Activated CD8-positive, alpha-beta T cell treated with anti-CD3 and anti-CD28 coated beads for 36 hours (primary cell): Measurements from ENCODE around the gene CFAP300. TPM values are rescaled to one million over a fixed set of nuclear protein-coding genes. Genes with fewer than 3 reads are reported as not detected.

Experiments
- ATAC-seq: fragments of 200-7000 bp; cut with Tn5 transposase; one replicate; pipeline ENCODE4 v1.10.0; 2021; ENCODE audit warnings: mild to moderate bottlenecking, moderate library complexity
- CTCF ChIA-PET: fragments of 350-600 bp; sonication (Branson Sonifier 250); formaldehyde crosslinking; loops from one replicate; lab custom pipeline; 2021; ENCODE audit warnings: antibody characterized with exemption; lab: Charles Lee
- POLR2A ChIA-PET: fragments of 350-600 bp; sonication (Branson Sonifier 250); formaldehyde crosslinking; loops from one replicate; lab custom pipeline; 2021; ENCODE audit warnings: antibody characterized with exemption; lab: Charles Lee
- DNase-seq: peaks from one replicate; pipeline ENCODE4 v3.0.0-alpha.2; 2020
- H3K27ac Mint-ChIP-seq: one replicate; pipeline ENCODE4 v1.8.0; 2021; ENCODE audit warnings: mild to moderate bottlenecking, mixed read lengths
- H3K27me3 Mint-ChIP-seq: one replicate; pipeline ENCODE4 v1.8.0; 2021; ENCODE audit warnings: mixed read lengths
- H3K36me3 Mint-ChIP-seq: one replicate; pipeline ENCODE4 v1.8.0; 2021; ENCODE audit warnings: low read depth, mixed read lengths
- H3K4me1 Mint-ChIP-seq: one replicate; pipeline ENCODE4 v1.8.0; 2021; ENCODE audit warnings: low read depth, mixed read lengths
- H3K4me3 Mint-ChIP-seq: one replicate; pipeline ENCODE4 v1.8.0; 2021; ENCODE audit warnings: mild to moderate bottlenecking, moderate library complexity, mixed read lengths
- H3K9me3 Mint-ChIP-seq: one replicate; pipeline ENCODE4 v1.8.0; 2021; ENCODE audit warnings: mixed read lengths
- intact Hi-C: fragments of 100-400 bp; cut with micrococcal nuclease; formaldehyde crosslinking; loops from one replicate; pipeline ENCODE4 v1.10.0; 2022
- total RNA-seq, 2 experiments: library from RNA; stranded (reverse); gene quantifications; one replicate each; pipeline ENCODE4 v1.2.3, GENCODE V29; 2021
- TF ChIP-seq, protein P1 (sequence below): fragments of 200-600 bp; IDR thresholded peaks from one replicate; pipeline ENCODE4 v1.8.0; 2022; ENCODE audit warnings: antibody characterized with exemption, mild to moderate bottlenecking

The CFAP300 gene
- total RNA-seq, result not detected

DNA sequence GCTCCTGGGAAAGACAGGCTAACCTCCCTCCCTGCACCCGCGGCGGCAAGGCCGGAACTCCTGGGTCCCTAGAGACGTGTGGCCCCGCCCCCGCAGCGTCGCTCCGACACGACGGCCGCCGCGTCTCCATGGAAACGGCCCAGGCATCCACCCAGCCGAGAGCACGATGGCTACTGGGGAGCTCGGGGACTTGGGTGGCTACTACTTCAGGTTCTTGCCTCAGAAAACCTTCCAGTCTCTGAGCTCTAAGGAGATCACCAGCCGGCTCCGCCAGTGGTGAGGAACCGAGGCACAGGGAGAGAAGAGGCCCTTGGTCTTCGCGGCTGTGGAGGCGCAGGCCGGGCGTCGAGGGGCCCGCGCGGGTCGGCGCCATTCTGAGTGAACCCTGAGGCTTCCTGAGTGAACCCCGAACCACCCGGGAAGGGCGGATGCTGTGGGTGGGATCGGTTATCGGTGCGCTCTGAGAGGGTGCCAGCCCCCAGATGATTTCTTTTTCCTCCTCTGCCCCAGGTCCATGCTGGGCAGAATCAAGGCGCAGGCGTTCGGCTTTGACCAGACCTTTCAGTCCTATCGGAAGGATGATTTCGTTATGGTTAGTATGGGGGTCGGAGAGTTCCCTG lies at the start of gene CFAP300:
TSS of gene CFAP300 (plus strand) at position 133 of the 620 bp plus-strand sequence. CDS start at position 167, 34 bp downstream.
- Mint-ChIP-seq H3K27me3 (peaks cover 32% of the 10 kb centered on the region), H3K27ac (no peak within 1 kb of the TSS), H3K36me3 (no peaks in the 10 kb centered on the region), H3K9me3 (no peaks in the 10 kb centered on the region), H3K4me1 (peaks cover 9% of the 10 kb centered on the region), H3K4me3 (peak within 1 kb of the TSS; percentile 12)
- intact Hi-C loops, result no loop called here
- ChIA-PET POLR2A (no interaction called here), CTCF (no interaction called here)
- TF ChIP-seq, protein P1, sequence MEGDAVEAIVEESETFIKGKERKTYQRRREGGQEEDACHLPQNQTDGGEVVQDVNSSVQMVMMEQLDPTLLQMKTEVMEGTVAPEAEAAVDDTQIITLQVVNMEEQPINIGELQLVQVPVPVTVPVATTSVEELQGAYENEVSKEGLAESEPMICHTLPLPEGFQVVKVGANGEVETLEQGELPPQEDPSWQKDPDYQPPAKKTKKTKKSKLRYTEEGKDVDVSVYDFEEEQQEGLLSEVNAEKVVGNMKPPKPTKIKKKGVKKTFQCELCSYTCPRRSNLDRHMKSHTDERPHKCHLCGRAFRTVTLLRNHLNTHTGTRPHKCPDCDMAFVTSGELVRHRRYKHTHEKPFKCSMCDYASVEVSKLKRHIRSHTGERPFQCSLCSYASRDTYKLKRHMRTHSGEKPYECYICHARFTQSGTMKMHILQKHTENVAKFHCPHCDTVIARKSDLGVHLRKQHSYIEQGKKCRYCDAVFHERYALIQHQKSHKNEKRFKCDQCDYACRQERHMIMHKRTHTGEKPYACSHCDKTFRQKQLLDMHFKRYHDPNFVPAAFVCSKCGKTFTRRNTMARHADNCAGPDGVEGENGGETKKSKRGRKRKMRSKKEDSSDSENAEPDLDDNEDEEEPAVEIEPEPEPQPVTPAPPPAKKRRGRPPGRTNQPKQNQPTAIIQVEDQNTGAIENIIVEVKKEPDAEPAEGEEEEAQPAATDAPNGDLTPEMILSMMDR, result no peak
- DNase-seq, result peak; percentile 69
- ATAC-seq, result peak; percentile 73

DNA sequence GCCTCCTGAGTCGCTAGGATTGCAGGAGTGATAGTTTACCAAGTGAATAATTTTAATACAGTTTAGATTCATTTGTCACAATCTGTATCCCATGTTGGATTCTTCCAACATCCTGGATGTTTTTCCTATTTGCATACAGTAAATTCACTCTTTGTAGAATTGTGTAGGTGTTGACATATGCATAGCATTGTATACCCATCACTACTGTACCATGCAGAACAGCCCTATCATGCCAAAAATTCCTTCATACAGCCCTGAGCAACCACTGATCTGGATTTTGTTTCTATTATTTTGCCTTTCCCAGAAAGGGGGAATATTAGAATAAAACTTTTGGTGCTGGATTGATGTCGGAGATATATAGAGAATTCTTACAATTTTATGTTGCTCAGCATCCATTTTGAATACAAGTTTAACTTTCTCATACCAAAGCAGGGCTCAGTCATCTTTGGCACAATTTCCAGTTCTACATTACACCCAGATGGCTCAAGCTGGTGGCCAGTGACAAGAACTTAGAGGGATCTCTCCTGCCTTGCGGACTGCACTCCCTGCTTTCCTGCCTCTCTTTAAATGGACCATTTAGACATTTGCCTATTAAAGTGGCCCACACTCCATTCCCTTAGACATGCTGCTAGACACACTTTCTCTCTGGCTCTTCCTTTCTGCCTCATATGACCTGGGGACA lies 45.4 kb upstream of the CFAP300 start:
- Mint-ChIP-seq H3K27ac (no peak overlapping the region), H3K27me3 (no peaks in the 10 kb centered on the region), H3K4me1 (peaks cover 5% of the 10 kb centered on the region), H3K4me3 (no peak overlapping the region), H3K9me3 (no peaks in the 10 kb centered on the region), H3K36me3 (no peaks in the 10 kb centered on the region)
- intact Hi-C loops, result loop anchor here (10.0 kb wide), 1 partner anchor 87 kb away; the partner anchor contains the start of genes ANGPTL5 and CEP126
- DNase-seq (no peak), ATAC-seq (no peak)
- ChIA-PET CTCF (interaction anchor here (1.6 kb wide), 1 partner anchor 122 kb away, joined by 3 read pairs; no protein-coding TSS in a partner anchor), POLR2A (no interaction called here)
- TF ChIP-seq, protein P1, result no peak

DNA sequence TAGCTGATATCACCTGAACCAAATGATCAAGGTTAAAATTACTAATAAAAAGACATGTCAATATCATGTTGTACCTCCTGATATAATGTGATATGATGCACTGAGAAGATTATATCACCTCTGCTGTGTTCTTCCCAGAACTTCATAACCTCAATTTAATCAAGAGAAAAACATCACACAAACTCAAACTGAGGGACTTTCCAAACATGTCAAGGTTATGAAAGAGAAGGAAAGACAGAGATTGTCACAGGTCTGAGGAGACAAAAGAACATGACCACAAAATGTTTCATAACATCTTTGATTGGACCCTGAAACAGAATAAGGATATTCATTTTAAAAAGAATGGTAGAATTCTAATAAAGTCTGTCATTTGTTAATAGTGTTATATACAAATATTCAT lies 43.0 kb upstream of the CFAP300 start:
- Mint-ChIP-seq H3K9me3 (no peaks in the 10 kb centered on the region), H3K27me3 (no peaks in the 10 kb centered on the region), H3K27ac (no peak overlapping the region), H3K4me3 (no peak overlapping the region), H3K36me3 (no peaks in the 10 kb centered on the region), H3K4me1 (peaks cover 5% of the 10 kb centered on the region)
- DNase-seq (no peak), ATAC-seq (no peak)
- intact Hi-C loops, result loop anchor here (10.0 kb wide), 1 partner anchor 89 kb away; the partner anchor contains the start of genes ANGPTL5 and CEP126
- POLR2A ChIA-PET, result no interaction called here
- TF ChIP-seq, protein P1, result no peak
- CTCF ChIA-PET, result interaction anchor here (7.2 kb wide), 1 partner anchor 143 kb away, joined by 123 read pairs; no protein-coding TSS in a partner anchor

DNA sequence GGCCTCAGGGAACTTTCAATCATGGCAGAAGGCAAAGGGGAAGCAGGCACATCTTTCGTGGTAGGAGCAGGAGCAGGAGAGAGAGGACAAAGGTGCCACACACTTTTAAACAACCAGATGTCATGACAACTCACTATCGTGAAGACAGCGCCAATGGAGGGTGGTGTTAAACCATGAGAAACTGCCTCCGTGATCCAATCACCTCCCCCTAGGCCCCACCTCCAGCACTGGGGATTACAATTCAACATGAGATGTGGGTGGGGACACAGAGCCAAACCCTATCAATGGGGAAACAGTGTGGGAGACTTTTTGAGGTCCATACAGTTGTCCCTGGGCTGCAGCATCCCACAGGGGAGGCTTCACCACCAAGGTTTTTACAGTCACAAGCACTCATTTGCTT lies 41.9 kb upstream of the CFAP300 start:
- TF ChIP-seq, protein P1, result no peak
- CTCF ChIA-PET, result interaction anchor here (0.7 to 7.2 kb wide), 5 partner anchors 8 to 144 kb away, joined by 3 to 123 read pairs (median 3); no protein-coding TSS in a partner anchor
- intact Hi-C loops, result loop anchor here (10.0 kb wide), 1 partner anchor 91 kb away; the partner anchor contains the start of genes ANGPTL5 and CEP126
- peaks cover 5% of the 10 kb centered on the region for H3K4me1 Mint-ChIP-seq
- POLR2A ChIA-PET, result no interaction called here
- H3K27ac Mint-ChIP-seq, result no peak overlapping the region
- peaks cover 6% of the 10 kb centered on the region for H3K27me3 Mint-ChIP-seq
- ATAC-seq (no peak), DNase-seq (no peak)
- H3K4me3 Mint-ChIP-seq, result no peak overlapping the region
- no peaks in the 10 kb centered on the region for H3K36me3 Mint-ChIP-seq
- no peaks in the 10 kb centered on the region for H3K9me3 Mint-ChIP-seq
